ENCODE measurements around the gene PGM3. TPM values are rescaled to one million over a fixed set of nuclear protein-coding genes. Genes with fewer than 3 reads are reported as not detected.

PGM3 gene
- polyA plus RNA-seq, 3 donors, result 12.8 to 57.1 (median 22.6) TPM

DNA sequence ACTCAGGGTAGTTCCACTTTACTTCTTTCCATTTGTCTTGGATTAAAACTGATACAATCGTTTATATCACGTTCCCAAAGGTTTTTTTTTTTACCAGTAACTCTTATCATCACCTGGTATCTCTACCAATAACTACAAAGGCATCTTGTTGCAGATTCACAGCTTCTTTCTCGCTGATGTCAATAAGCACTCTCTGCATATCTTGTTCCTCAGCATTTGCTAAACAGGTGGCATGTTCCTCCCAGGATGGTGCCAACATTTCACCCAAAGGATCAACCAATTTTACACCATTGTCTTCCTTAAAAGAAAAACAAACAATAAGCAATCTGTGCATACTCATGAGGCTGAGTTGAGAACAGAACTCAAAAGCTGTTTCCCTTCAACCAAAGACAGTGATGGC is 4.6 kb downstream of the PGM3 start:
- 43 to 87% (median 79%) methylated on average over 3 of the region's 3 CpGs for WGBS, 3 donors
- H3K27ac ChIP-seq (ENCODE audit: low read depth, low read length), result no peak overlapping the region

DNA sequence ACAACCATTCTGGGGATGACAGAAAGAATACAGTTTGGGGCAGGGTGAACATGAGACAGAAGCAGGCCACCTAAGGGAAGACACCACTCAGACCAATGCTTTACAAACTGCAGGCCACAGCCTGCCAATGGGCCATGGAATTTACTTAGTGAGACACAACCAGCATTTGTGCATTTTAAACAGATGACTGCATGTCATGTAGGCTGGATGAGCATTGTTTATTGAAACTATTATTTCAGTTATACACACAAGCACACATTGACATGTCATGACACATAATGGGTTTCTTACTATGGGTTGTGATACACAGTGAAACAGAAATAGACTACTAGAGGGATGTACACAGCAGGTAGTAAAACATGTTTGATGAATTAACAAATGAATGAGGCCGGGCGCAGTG is 8.0 kb downstream of the PGM3 start:
- no peak overlapping the region for H3K27ac ChIP-seq (ENCODE audit: low read depth, low read length)
- WGBS, 3 donors, result 90 to 96% (median 91%) methylated on average over 2 of the region's 2 CpGs

DNA sequence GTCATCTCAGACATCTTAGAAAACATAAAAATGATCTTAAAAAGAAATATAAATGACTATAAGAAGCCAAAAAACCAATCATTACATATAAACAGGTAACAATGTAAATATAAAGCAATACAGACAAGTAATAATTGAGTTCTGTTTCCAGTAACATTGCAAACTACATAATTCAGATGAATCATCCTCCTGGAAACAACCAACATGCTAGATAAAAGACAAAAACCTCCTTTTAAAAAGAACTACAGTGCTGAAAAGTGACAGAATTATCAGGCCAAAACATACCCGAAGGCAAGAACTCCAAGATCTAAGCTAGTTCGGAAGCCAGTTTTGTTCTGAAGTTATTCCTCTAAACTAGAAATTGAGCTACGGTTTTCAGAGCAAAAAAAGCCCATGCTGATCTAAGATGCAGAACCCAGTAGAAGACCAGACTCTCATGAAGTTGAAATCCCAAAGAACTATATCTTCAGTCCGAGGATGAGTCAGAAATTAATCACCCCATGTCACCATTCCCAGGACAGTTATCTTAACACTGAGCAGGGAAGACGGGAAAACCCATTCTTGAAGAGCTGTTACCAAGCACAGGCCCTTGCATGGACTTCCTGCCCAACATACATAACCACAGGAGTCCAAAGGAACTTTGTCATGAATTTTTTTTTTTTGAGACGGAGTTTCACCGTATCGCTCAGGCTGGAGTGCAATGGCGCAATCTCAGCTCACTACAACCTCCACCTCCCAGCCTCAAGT is 9.8 kb downstream of the PGM3 start:
- H3K27ac ChIP-seq (ENCODE audit: low read depth, low read length), result no peak overlapping the region
- WGBS, 3 donors, result 57 to 59% (median 57%) methylated on average over 9 of the region's 9 CpGs

DNA sequence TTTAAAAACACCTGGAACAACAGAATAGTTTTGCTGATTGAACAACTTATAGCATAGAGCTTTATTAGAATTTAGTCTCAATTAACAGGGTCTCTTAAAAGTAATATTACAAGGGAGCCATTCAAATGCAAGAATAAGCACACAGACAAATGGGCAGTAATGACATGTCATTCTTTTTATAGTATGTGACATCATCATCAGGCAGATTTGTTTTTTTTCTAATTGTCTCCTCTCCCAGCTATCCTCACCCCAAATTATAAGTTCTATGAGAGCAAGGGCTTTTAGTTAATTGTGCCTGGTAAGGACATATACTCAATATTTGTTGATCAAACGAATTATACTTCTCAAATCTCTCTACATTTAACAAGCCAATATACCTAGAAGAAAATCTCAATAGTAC is 11.0 kb downstream of the PGM3 start:
- H3K27ac ChIP-seq (ENCODE audit: low read depth, low read length), result no peak overlapping the region
- 61 to 84% (median 80%) methylated on average over 1 of the region's 1 CpG for WGBS, 3 donors

DNA sequence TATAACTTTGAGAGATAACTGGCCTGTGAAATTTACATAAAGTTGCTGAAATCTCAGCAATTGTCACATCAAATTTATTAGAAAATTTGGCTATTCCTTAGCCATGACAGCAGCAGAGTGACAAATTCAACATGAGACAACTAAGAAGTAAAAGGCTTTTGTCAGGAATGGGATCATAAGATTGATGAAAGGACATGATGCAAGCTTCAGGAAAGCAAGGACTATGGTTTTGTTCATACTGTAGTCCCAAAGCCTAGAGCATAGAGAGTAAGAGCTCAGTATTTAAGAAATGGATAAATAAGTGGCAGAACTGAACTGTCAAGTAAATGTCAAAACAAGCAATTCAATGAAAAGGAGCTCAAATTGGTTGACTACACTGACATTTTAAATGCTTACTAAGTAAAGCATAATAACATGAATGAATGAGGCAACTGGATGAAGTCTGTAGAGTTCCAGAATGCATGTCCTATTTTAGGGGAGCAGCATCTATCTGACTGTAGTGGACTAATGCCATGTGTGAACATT is 12.6 kb downstream of the PGM3 start:
- H3K27ac ChIP-seq (ENCODE audit: low read depth, low read length), result no peak overlapping the region

DNA sequence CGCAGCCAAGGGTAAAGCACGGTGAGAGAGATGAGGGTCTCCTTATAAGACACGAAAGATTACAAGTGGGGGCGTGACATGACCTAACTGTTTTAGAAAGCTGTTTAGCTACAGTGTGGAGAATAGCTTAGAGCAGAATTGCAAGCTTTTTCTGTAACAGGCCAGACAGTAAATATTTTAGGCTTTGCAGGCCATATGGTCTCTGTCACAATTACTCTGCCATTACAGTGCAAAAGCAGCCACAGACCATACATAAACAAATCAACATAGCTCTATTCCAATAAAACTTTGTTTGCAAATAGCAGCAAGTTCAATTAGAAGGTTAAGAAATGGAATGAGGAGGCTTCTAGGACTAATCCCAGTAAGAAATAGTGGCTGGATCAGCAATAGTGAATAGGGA is 16.8 kb downstream of the PGM3 start:
- whole genome bisulfite sequencing, 3 donors, result 83 to 91% (median 87%) methylated on average over 4 of the region's 4 CpGs
- no peak overlapping the region for H3K27ac ChIP-seq (ENCODE audit: low read depth, low read length)

DNA sequence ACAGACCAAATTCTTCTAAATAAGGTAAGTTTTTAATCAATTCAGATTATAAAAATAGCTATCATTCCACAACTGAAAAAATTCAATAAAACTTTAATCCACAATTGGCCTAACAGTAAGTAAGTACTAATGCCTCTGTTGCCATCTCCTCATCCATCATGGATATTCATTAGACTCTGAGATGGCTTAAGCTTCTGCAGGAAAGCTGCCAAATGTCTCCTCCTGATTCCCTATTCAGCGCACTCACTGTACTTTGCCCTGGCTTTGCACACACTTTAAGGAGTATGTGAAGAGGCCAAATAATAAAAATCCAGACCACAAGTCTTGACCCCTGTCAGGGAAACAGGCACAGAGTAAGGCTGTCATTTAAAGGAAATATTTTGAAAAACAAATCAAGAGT is 23.6 kb downstream of the PGM3 start:
- 65 to 85% (median 71%) methylated on average over 1 of the region's 1 CpG for WGBS, 3 donors
- H3K27ac ChIP-seq (ENCODE audit: low read depth, low read length), result no peak overlapping the region

DNA sequence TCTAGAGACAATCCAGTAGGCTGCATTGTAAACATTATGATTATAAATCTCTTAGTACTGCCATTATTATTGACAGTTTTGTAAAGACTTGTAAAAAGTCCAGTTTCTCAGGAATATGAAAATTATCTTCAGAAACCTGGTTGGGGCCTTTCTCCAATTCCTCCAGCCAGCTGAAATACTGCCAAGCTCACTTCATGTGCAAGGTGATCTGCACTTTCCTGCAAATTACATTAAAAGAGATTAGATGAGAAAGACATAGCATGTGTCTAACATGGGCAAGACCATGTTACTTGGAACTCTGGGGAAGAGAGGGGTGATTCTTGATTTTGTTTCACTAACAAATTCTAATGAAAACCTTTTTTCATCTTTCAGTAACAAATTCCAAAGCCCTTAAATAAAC is 24.0 kb downstream of the PGM3 start:
- H3K27ac ChIP-seq (ENCODE audit: low read depth, low read length), result no peak overlapping the region

DNA sequence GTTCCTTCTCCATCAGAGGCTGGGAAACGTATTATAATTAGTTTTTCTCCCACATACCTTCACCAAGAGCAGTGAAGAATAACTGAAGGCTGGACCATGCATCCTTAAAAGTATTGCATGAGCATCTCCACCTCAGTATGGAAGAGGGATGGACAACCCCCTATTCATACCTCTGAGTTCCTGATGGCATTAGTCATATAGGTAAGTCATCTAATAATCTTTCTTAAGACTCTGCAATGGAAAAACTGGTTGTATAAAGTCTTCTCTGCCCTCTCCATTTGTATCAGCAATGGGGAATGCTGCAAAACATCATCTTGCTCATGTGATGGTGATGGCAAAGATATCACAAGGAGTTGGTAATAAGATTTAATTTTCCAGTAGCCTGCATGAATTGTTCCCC is 24.5 kb downstream of the PGM3 start:
- H3K27ac ChIP-seq (ENCODE audit: low read depth, low read length), result no peak overlapping the region
- WGBS, 3 donors, result 76 to 89% (median 77%) methylated on average over 1 of the region's 1 CpG

DNA sequence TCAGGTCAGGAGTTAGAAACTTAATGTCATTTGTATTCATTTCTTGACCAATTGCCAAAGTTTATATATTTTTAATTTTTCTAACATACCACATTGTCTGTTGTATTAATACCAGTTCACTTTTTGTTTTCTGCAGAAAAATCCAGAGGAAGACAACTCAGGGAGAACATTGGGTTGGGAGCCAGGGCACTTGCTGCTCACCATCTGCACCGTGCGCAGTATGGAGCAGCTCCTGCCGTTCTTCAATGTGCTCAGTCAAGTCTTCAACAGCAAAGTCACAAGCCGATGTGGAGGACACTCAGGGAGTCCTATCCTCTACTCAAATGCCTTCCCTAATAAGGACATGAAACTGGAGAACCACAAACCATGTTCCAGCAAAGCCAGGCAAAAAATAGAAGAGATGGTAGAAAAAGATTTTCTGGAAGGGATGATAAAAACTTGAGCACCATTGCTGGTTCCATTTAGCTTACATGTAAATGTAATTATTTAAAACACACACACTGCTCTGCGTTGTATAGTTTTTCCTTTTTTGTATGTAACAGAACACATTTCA is 25.3 kb downstream of the PGM3 start:
- H3K27ac ChIP-seq (ENCODE audit: low read depth, low read length), result no peak overlapping the region
- 89 to 98% (median 94%) methylated on average over 5 of the region's 5 CpGs for WGBS, 3 donors

DNA sequence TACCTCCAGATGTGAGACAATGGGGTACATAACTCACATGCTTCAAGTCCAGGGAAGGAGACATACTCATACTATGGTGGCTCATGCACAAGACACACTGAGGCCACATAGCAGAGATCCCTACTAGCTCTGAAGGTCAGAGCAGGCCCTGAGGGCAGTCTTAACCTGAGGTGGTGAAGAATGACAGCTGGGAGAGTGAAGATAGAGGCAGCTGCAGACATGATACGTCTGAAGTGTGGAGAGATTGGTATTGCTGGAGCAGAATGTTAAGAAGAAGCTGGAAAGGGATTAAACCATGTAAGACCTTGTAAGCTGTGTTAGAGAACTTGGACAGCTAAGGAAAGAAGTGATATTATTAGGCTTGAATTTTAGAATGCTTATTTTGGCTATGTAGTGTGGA is 32.9 kb downstream of the PGM3 start:
- WGBS, 3 donors, result 80 to 95% (median 94%) methylated on average over 1 of the region's 1 CpG
- no peak overlapping the region for H3K27ac ChIP-seq (ENCODE audit: low read depth, low read length)

DNA sequence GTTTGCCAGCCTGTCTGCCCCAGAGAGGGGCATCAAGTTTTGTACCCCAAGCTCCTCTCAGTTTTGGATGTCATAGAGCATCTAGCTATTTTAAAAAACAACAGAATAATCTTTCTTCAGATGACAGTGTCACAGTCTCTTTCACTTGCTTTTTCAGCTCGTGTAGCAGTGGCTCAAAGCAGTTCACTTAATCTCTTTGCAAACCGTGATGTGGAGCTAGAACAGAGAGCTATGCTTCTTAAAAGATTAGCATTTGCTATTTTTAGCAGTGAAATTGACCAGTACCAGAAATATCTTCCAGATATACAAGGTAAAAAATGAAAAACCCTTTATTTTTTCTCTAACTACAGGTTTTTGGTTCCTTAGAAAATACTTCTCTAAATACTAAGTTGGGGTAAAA is 37.3 kb downstream of the PGM3 start:
- 51 to 86% (median 79%) methylated on average over 2 of the region's 2 CpGs for WGBS, 3 donors
- no peak overlapping the region for H3K27ac ChIP-seq (ENCODE audit: low read depth, low read length)

DNA sequence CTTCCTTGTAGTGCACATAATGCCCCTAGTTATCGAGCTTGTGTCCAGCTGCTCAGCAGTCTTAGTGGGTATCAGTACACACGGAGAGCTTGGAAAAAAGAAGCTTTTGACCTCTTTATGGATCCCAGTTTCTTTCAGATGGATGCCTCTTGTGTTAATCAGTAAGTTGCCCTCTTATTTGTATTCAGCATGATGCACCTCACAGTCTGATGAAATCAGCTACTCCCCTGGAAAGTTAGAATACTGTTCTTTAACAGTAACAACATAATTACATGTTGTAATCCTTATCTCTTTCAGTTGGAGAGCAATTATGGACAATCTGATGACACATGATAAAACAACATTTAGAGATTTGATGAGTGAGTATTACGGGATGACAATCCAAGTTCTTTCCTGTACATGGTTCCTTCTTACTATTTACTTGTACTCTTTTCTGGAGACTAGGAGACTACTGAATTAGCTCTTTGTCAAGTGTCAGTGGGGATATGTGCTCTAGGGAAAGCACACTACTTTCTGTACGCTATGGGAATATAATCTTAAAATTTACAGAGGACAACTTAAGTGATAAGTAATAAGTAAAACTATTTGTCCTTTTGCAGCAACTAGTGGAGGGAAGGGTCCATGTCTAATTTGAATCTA is 39.1 kb downstream of the PGM3 start:
- H3K27ac ChIP-seq (ENCODE audit: low read depth, low read length), result no peak overlapping the region
- 82 to 91% (median 82%) methylated on average over 4 of the region's 4 CpGs for WGBS, 3 donors

DNA sequence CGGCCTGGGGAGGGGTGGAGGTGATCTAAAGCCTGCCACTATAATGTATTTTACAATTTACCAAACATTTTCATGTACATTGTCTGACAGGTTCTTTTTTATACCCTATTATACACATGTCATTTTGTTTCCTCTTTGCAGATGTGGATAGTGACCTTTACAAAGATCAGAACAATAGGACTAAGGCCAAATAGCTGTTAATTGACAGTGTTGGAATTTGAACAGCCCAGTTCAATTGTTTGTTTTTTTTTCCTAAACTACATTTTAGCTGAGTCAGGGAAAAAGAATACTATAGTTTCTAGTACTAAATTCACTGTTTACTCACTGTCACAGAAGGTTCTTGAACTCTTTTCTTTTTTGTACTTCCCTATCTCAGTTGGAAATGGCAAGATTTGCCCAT is 40.2 kb downstream of the PGM3 start:
- 79 to 89% (median 88%) methylated on average over 1 of the region's 1 CpG for WGBS, 3 donors
- H3K27ac ChIP-seq (ENCODE audit: low read depth, low read length), result no peak overlapping the region

DNA sequence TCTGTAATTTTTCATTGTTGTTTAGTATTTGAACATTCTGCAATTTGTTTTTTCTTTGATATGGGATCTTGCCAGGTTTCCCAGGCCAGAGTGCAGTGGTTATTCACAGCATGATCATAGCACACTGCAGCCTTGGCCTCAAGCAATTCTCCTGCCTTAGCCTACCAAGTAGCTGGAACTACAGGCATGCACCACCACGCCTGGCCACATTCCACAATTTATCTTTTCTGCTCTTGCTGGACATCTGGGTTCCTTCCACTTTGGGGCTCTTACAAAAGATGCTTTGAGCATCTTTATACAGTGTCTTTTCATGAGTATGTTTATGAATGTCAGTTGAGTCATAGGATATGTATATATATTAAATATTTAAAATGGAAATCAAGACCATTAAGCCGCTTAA is 42.0 kb downstream of the PGM3 start:
- 94 to 97% (median 97%) methylated on average over 2 of the region's 2 CpGs for WGBS, 3 donors
- no peak overlapping the region for H3K27ac ChIP-seq (ENCODE audit: low read depth, low read length)

DNA sequence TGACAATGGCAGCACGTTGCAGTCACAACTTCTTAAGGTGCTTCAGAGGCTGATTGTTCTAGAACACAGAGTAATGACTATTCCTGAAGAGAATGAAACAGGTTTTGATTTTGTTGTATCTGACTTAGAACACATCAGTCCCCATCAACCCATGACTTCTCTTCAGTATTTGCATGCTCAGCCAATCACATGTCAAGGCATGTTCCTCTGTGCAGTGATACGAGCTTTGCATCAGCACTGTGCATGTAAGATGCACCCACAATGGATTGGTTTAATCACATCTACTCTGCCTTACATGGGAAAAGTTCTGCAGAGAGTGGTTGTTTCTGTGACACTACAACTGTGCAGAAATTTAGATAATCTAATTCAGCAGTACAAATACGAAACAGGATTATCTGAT is 54.3 kb downstream of the PGM3 start:
- H3K27ac ChIP-seq (ENCODE audit: low read depth, low read length), result no peak overlapping the region
- WGBS, 3 donors, result 83 to 91% (median 86%) methylated on average over 3 of the region's 3 CpGs

DNA sequence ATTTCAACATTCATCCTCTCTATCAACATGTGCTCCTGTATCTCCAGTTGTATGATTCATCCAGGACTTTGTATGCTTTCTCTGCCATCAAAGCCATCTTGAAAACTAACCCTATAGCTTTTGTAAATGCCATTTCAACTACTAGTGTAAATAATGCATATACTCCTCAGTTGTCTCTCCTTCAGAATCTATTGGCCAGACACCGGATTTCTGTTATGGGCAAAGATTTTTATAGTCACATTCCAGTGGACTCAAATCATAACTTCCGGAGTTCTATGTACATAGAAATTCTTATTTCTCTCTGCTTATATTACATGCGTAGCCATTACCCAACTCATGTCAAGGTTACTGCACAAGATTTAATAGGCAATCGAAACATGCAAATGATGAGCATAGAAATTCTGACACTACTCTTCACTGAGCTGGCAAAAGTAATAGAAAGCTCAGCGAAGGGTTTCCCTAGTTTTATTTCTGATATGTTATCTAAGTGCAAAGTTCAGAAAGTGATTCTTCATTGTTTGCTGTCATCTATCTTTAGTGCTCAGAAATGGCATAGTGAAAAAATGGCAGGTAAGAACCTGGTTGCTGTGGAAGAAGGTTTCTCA is 54.8 kb downstream of the PGM3 start:
- 85 to 97% (median 95%) methylated on average over 5 of the region's 5 CpGs for WGBS, 3 donors
- H3K27ac ChIP-seq (ENCODE audit: low read depth, low read length), result no peak overlapping the region

DNA sequence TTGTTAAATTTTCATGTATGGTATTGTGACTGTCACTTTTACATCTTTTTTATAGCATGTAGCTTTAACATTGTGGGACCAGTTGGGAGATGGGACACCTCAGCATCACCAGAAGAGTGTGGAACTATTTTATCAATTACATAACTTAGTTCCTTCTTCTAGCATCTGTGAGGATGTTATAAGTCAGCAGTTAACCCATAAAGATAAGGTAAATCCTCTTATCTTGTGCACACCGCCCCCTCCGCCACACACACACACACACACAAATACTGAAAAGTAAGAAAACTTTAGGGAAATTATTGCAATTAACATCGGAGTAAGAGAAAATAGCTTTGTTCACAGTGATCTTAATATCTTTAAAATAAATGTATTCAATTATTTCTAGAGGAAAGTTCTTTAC is 60.9 kb downstream of the PGM3 start:
- WGBS, 3 donors, result 88 to 94% (median 94%) methylated on average over 3 of the region's 3 CpGs
- H3K27ac ChIP-seq (ENCODE audit: low read depth, low read length), result no peak overlapping the region

DNA sequence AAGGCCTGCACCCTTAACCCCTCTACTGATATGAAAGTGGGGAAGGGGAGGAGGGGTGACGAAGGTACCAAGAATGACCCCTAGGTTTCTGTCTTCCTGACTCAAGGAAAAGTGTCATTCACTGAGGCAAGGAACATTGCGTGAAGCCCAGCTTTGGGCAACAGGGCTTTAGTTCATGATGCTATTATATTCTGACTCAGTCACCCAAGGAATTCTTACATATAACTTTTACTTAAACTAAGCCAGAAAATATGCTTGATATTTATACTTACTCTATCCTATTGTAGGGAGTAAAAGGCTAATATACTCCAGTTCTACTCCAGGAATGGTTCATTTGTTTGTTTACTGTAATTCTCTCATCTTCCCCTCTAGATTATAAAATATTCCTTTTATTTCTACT is 65.1 kb downstream of the PGM3 start:
- WGBS, 3 donors, result 94 to 98% (median 95%) methylated on average over 2 of the region's 2 CpGs
- no peak overlapping the region for H3K27ac ChIP-seq (ENCODE audit: low read depth, low read length)

All from adipose tissue (tissue), 3 donors.